Rectal smooth muscle tissue (tissue), 1 donor: Measurements from ENCODE around the gene GRM7.

ENCODE experiments used
- H3K27ac ChIP-seq: one replicate; pipeline ENCODE4 v1.7.0; 2013; ENCODE audit warnings: low read depth, low read length, inconsistent platforms
- H3K27me3 ChIP-seq: one replicate; pipeline ENCODE4 v1.7.0; 2013; ENCODE audit warnings: low read length; ENCODE audit not compliant: control insufficient read depth, insufficient read depth
- H3K36me3 ChIP-seq: one replicate; pipeline ENCODE4 v1.7.0; 2013; ENCODE audit warnings: low read length; ENCODE audit not compliant: control insufficient read depth, insufficient read depth
- H3K4me1 ChIP-seq: one replicate; pipeline ENCODE4 v1.7.0; 2013; ENCODE audit warnings: low read length; ENCODE audit not compliant: control insufficient read depth, insufficient read depth
- H3K4me3 ChIP-seq: one replicate; pipeline ENCODE4 v1.7.0; 2013; ENCODE audit warnings: low read length
- H3K9ac ChIP-seq: one replicate; pipeline ENCODE4 v1.7.0; 2013; ENCODE audit warnings: low read length

Gene GRM7

DNA sequence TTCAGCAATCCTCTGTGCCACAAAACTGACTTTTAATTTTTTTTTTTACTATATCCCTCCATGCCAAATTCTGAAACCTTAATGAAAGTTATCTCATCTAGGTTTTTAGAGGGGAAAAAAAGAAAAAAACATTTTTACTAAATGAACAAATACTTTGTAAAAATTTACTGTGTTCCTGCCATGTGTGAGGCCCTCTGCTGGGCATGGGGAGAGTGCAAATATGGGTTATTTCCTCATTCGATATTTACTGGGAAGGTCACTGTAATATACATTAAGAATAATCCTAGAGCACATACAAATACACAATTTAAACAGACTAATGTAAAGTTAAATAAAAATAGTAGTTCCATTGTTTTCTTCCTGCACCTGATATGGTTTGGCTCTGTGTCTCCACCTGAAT is 215.0 kb downstream of the GRM7 start:
- no peaks in the 10 kb centered on the region for H3K36me3 ChIP-seq
- no peaks in the 10 kb centered on the region for H3K4me1 ChIP-seq
- H3K9ac ChIP-seq: no peak overlapping the region
- no peak overlapping the region for H3K4me3 ChIP-seq
- H3K27me3 ChIP-seq: no peaks in the 10 kb centered on the region
- no peak overlapping the region for H3K27ac ChIP-seq

DNA sequence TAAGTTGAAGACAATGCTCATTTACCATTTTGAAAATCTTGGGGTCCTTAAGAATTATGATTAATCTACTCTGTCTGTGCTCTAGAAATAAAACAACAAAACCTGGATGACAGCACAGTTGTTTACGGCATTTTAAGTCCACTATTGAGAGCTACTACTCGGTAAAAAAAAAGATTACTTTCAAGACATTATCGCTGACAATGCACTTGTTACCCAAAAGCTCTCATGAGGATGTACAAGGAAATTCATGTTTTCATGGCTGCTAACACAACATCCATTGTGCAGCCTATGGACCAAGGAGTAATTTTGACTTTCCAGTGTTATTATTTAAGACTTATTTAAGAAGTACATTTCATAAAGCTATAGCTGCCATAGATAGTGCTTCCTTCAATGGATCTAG is 221.3 kb downstream of the GRM7 start:
- H3K27me3 ChIP-seq: no peaks in the 10 kb centered on the region
- H3K36me3 ChIP-seq: no peaks in the 10 kb centered on the region
- no peaks in the 10 kb centered on the region for H3K4me1 ChIP-seq

DNA sequence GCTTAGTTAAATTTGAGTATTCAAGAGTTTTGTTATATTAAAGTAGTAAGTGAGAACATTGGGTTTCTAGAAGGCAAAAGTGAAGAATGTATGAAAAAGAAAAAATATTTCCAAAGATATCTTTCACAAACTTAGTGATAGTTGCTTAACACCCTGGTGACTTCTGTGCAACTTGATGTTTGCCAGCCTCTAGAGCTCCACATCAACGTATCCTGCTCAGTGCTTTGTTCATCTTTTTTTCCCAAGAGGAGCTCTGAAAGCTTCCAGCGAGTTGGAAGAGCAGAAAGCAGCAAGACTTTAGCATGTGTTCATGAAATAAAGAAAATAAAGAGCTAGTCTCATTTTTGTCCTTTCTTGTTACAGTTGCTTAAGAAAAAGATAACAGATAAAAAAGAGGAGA is 225.5 kb downstream of the GRM7 start:
- Histone ChIP-seq H3K27me3 (no peaks in the 10 kb centered on the region), H3K27ac (no peak overlapping the region), H3K4me1 (no peaks in the 10 kb centered on the region), H3K4me3 (no peak overlapping the region), H3K36me3 (no peaks in the 10 kb centered on the region), H3K9ac (no peak overlapping the region)

More for the DNA sequence above, 221.3 kb downstream of the GRM7 start:
- no peak overlapping the region for H3K27ac ChIP-seq
- no peak overlapping the region for H3K9ac ChIP-seq
- no peak overlapping the region for H3K4me3 ChIP-seq

DNA sequence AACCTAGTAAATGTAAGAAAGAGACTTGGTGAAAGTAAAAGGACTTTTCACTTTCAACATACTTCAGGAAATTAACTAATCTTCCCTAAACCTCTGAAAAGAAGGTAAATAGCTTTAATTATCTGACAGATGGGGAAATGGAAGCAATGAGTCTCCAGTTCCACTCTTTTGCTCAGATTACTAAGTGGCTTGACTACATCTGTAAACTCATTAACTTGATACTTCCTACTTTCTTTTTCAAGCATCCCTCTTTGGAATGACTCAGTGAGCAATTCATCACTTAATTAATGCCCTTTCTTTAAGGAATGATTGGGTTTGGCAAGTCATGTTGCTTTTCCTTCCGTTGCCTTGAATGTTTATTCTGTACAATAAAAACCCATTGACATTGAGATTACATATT is 234.2 kb downstream of the GRM7 start:
- no peaks in the 10 kb centered on the region for H3K36me3 ChIP-seq
- no peaks in the 10 kb centered on the region for H3K4me1 ChIP-seq
- no peak overlapping the region for H3K9ac ChIP-seq
- H3K27me3 ChIP-seq: no peaks in the 10 kb centered on the region
- H3K4me3 ChIP-seq: no peak overlapping the region
- H3K27ac ChIP-seq: no peak overlapping the region

DNA sequence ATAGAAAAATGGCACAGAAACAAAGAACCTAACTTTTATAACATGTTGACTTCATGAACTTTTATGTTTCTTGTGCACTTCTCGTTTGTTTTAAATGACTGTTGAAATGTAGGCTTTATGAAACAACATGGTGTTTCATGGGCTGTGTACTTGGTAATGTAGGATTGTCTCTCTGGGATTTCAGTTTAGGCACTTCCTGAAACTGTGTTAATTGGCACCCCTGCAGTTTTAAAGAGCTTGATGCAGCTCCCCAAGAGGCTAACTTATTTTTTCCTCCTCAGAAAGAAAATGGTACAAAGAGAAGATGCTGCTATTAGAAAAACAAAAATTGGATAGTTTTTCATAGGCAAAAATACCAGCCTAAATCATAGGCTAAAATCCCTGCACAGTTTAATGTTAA is 239.2 kb downstream of the GRM7 start:
- no peak overlapping the region for H3K9ac ChIP-seq
- no peak overlapping the region for H3K4me3 ChIP-seq
- no peaks in the 10 kb centered on the region for H3K4me1 ChIP-seq
- no peak overlapping the region for H3K27ac ChIP-seq
- H3K36me3 ChIP-seq: no peaks in the 10 kb centered on the region
- no peaks in the 10 kb centered on the region for H3K27me3 ChIP-seq

DNA sequence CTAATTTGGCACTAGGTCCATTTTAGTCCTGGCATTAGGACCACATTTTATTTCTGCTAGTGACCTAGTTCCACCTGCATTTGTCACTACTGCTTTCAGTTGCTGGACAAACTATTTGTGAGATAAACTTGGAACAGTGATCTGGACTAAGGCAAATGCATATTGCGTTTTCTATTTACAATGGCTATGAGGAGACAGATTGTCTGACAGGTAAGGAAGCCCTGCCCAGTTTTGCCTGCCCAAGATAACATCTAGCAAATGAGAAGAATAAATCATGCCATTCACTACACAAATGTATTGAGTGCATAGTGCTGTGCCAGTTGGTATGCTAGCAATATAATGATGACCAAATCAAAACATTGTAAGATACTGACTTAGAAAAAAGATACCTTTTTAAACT is 245.7 kb downstream of the GRM7 start:
- Histone ChIP-seq H3K4me3 (no peak overlapping the region), H3K27me3 (no peaks in the 10 kb centered on the region), H3K9ac (no peak overlapping the region), H3K4me1 (no peaks in the 10 kb centered on the region), H3K36me3 (no peaks in the 10 kb centered on the region), H3K27ac (no peak overlapping the region)

DNA sequence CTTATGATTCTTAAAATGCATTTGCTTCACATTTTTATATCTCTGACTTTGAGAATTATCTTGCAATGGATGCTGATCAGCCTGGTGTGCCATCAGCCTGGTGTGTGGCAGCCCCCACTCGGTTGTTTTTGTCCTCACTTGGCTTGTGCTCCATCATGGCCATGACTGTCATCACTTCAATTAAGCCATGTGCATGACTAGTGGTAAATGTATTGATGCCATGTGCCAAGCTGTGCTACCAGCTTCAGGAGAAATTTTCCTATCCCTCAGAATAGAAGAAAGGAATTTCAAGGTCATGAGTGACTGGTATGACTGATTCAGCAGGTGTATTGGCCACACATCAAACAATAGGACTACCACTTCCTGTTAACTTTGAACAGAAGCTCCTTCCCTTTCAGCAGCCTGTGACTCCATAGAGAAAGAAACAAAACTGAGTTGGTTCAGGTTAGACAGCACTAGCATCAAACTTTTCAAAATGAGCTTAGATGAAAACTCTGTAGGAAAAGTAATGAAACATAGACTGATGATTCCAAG is 251.7 kb downstream of the GRM7 start:
- Histone ChIP-seq H3K9ac (no peak overlapping the region), H3K4me3 (no peak overlapping the region), H3K36me3 (no peaks in the 10 kb centered on the region), H3K4me1 (no peaks in the 10 kb centered on the region), H3K27ac (no peak overlapping the region), H3K27me3 (no peaks in the 10 kb centered on the region)

DNA sequence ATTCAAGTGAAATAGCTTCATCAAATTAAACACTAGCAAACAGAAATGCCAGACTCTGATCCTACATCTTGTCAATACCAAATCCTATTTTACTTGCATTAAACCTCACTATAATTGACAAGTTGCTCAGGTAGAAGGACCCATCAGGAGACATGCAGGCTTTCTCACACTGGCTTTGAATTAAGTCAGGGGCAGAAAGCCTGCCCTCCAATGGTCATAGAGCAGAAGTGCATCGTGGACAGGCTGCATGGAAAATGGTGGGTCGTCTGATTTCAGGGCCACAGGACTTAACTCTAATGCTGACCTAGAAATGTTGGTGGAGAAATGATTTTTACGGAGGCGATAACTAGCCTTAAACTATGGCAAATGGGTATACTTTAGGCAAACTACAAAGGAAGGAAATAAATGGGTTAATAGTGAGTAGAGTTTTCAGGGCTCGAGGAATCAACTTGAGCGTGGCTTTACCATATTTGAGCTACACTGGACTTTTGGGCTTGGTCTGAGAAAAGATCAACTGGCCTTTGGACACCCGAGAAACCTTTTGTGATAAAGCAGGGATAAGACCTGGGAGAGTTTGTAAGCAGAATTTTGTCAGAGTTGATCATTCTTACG is 283.9 kb downstream of the GRM7 start:
- Histone ChIP-seq H3K27ac (no peak overlapping the region), H3K9ac (no peak overlapping the region), H3K4me3 (no peak overlapping the region), H3K36me3 (no peaks in the 10 kb centered on the region), H3K4me1 (no peaks in the 10 kb centered on the region), H3K27me3 (no peaks in the 10 kb centered on the region)

DNA sequence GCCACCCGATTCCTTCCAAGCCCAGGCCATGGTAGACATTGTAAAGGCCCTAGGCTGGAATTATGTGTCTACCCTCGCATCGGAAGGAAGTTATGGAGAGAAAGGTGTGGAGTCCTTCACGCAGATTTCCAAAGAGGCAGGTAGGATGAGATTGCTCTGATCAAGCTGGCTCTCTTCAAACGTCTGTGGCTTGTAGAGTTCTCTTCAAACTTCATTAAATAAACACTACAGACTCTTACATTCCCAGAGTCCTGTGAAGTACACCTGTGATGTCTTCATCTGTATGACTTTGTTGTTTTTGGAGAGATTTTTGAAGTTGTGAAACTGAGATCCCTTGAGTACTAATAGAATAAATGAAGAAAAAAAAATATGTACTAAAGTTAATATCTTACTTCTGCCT is 285.6 kb downstream of the GRM7 start:
- H3K4me3 ChIP-seq: no peak overlapping the region
- H3K27ac ChIP-seq: no peak overlapping the region
- H3K4me1 ChIP-seq: no peaks in the 10 kb centered on the region
- H3K9ac ChIP-seq: no peak overlapping the region
- no peaks in the 10 kb centered on the region for H3K36me3 ChIP-seq
- H3K27me3 ChIP-seq: no peaks in the 10 kb centered on the region

DNA sequence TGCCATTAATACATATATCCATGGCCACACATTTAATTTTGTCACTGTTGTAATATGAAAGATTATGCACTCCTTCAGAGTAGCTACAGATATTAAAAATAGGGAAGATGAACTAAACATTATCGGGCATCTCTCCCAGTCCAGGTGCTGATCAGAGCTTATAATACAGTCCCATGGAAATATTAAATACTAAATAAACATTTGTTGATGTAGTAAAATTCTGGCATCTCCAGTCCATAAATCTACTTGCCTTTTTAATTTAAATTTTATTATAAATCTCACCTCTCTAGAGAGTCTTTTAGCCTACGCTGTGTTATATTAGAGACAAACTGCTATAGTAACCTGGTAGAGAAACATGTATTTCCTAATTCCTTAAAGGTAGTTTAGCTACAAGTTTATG is 297.6 kb downstream of the GRM7 start:
- no peak overlapping the region for H3K4me3 ChIP-seq
- H3K27ac ChIP-seq: no peak overlapping the region
- no peak overlapping the region for H3K9ac ChIP-seq
- H3K36me3 ChIP-seq: no peaks in the 10 kb centered on the region
- no peaks in the 10 kb centered on the region for H3K27me3 ChIP-seq
- peaks cover 3% of the 10 kb centered on the region for H3K4me1 ChIP-seq

DNA sequence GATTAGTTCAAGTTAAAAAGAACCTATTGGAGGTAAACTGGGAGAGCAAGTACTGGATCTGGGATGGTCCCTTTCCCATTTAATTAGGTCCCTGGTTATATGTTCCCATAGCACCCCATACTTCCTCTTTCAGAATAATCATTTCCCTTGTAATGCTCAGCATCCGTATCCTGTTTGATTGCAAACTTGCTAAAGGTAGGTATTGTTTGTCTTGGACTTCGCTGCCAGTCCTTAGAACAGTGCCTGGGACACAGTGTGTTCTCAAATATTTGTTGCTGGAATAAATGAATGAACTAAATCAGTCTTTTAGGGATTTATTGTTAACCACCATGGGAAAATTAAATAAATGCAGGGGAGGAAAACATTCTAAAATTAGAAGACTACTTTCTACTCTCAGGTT is 299.8 kb downstream of the GRM7 start:
- no peak overlapping the region for H3K4me3 ChIP-seq
- H3K27me3 ChIP-seq: no peaks in the 10 kb centered on the region
- no peaks in the 10 kb centered on the region for H3K36me3 ChIP-seq
- H3K4me1 ChIP-seq: peaks cover 3% of the 10 kb centered on the region
- H3K27ac ChIP-seq: no peak overlapping the region
- no peak overlapping the region for H3K9ac ChIP-seq

DNA sequence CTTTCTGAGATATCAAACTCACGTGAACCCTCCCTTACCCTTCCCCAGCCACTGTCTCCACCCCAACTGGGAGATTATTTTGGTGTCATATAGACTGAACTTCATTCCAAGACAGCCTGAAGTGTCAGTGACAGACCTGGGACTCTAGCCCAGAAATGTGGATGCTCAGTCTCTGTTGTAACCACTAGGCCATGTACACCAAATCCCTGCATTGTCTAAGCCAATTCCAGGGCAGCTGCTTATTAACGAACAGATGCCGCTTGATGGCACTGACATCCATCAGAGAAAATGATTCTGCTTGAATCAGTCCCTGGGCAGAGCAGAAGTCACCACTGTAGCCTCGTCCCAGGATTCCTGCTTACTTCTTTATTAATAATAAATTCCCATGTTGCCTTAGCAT is 305.5 kb downstream of the GRM7 start:
- Histone ChIP-seq H3K9ac (no peak overlapping the region), H3K4me1 (no peaks in the 10 kb centered on the region), H3K27ac (no peak overlapping the region), H3K27me3 (no peaks in the 10 kb centered on the region), H3K4me3 (no peak overlapping the region), H3K36me3 (no peaks in the 10 kb centered on the region)

DNA sequence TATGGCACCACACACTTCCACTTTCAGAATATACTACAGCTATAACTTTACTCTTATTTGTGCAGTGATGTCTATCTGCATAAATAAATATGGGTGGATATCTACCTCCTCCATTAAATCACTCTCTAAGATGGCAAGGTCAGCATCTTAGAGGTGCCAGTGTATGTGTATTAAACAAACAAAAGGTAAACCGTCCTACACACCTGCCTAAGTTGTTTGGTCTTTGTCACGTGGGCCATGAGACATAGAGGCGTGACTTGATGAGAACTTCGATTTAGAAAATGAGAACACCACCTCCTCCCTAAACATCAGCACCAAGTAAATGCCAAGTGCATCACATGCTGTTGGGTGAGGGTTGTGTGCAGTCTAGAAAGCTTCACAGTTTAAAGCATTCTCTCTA is 310.6 kb downstream of the GRM7 start:
- Histone ChIP-seq H3K9ac (no peak overlapping the region), H3K4me1 (no peaks in the 10 kb centered on the region), H3K4me3 (no peak overlapping the region), H3K27me3 (no peaks in the 10 kb centered on the region), H3K27ac (no peak overlapping the region), H3K36me3 (no peaks in the 10 kb centered on the region)
